ENCODE results near the gene ETV5. TPM values are rescaled to one million over a fixed set of nuclear protein-coding genes. Genes with fewer than 3 reads are reported as not detected.

Gene ETV5
- polyA plus RNA-seq, 1 of the 3 experiments (the other 2 are of a cell fraction) = 20.9 TPM

DNA sequence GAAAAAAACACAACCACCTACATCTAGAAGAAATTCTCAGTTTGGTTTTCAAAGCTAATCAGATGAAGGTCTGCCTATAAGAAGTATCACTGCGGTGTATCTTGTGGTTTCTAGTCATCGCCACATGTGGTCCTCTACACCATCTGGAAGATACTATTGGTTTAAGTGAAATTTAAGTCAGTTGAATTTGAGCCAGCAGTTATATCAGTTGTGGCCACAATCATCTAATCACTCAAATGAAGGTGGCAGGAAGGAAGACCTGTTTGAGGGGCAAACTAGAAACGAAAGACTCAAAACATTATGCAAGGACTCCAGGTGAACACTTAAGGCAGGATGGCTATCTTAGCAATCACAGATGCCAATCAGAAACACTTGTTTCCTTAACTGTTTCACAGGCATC lies 48.7 kb downstream of the ETV5 start (continued):
- no peak for TF ChIP-seq FOXM1 (IDR thresholded peaks at IDR 0.05; ENCODE audit: low read depth)
- no peak for TF ChIP-seq NRF1 (IDR thresholded peaks at IDR 0.05; ENCODE audit: low read depth, low read length)

DNA sequence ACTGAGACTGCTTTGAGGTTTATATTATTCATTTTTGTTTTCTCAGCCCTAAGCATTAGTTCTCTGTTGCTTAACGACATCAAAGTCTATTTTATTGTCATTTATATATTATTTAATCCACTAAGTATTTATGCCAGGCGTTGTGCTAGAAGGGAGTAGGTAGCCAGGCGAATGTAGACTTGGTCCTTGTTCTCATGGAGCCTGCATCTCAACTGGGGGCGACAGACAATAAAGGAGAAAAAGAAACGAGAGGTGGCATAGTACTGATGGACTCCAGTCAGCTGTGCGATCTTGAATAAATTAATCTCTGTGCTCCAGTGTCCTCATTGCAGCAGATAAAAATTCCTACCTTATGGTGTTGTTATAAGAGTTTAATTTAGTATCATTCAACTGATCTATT lies 49.7 kb downstream of the ETV5 start:
- no peak for DNase-seq
- H3K4me3 ChIP-seq (ENCODE audit: low read depth in 2 of 2, low read length in 1 of 2) = no peak overlapping the region
- 95% methylated on average over 6 of the region's 6 CpGs for WGBS (ENCODE audit: low lambda C conversion rate)
- no peaks in the 10 kb centered on the region for H3K79me2 ChIP-seq (ENCODE audit: insufficient read depth)
- no peak for TF ChIP-seq TAF1 (IDR thresholded peaks at IDR 0.05; ENCODE audit: borderline replicate concordance, low read depth, low read length)
- TF ChIP-seq RAD21 (IDR thresholded peaks at IDR 0.05; ENCODE audit: low read length) = no peak
- TF ChIP-seq, protein P1, sequence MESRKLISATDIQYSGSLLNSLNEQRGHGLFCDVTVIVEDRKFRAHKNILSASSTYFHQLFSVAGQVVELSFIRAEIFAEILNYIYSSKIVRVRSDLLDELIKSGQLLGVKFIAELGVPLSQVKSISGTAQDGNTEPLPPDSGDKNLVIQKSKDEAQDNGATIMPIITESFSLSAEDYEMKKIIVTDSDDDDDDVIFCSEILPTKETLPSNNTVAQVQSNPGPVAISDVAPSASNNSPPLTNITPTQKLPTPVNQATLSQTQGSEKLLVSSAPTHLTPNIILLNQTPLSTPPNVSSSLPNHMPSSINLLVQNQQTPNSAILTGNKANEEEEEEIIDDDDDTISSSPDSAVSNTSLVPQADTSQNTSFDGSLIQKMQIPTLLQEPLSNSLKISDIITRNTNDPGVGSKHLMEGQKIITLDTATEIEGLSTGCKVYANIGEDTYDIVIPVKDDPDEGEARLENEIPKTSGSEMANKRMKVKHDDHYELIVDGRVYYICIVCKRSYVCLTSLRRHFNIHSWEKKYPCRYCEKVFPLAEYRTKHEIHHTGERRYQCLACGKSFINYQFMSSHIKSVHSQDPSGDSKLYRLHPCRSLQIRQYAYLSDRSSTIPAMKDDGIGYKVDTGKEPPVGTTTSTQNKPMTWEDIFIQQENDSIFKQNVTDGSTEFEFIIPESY (IDR thresholded peaks at IDR 0.05; ENCODE audit: borderline replicate concordance, low read depth) = no peak
- no peak for TF ChIP-seq ELF1 (IDR thresholded peaks at IDR 0.05)
- H3K27ac ChIP-seq (ENCODE audit: low read depth in 2 of 2, low read length in 1 of 2) = no peak overlapping the region
- H3K4me1 ChIP-seq (ENCODE audit: control insufficient read depth in 1 of 2, insufficient read depth in 2 of 2, low read depth in 1 of 2, low read length in 1 of 2) = peaks cover 0 to 12% of the 10 kb centered on the region in 2 experiments; a peak in 1 of 4 replicates
- no peaks in the 10 kb centered on the region for H3F3A ChIP-seq (replicated peaks; ENCODE audit: insufficient read depth)
- H4K20me1 ChIP-seq (ENCODE audit: insufficient read depth) = no peaks in the 10 kb centered on the region
- H3K27me3 ChIP-seq (ENCODE audit: insufficient read depth) = no peaks in the 10 kb centered on the region
- no peak overlapping the region for H2AFZ ChIP-seq (ENCODE audit: low read depth)
- no peak overlapping the region for H3K9ac ChIP-seq
- H3K36me3 ChIP-seq (replicated peaks in 1 of 2; ENCODE audit: control insufficient read depth in 1 of 2, insufficient read depth in 2 of 2, low read length in 1 of 2) = peaks cover 30 to 74% of the 10 kb centered on the region in 2 experiments
- ChIA-PET POLR2A (no interaction called here), CTCF (no interaction called here)
- no peaks in the 10 kb centered on the region for H3K9me3 ChIP-seq
- H3K9me2 ChIP-seq = no peaks in the 10 kb centered on the region
- no peak overlapping the region for H3K4me2 ChIP-seq

DNA sequence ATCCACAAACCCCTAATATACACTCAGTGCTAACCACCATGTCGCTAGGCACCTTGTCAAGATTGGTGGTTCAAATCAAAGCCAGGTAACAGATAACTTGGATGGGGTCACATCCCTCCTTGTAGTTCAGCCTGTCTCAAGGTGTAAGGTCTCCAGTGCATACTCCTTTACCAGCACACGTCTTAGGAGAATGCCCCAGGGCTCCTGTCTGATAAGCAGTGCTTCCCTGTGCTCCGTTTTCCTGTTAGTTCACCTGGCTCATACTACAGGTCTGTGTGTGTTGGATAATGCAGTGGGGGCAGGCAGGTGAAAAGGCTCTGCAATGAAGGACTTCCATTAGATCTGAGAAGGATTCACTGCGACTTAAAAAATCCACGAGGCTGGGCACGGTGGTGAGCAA lies 50.7 kb downstream of the ETV5 start:
- Histone ChIP-seq H3F3A (replicated peaks; ENCODE audit: insufficient read depth) (no peaks in the 10 kb centered on the region), H3K9ac (no peak overlapping the region), H3K4me1 (ENCODE audit: control insufficient read depth in 1 of 2, insufficient read depth in 2 of 2, low read depth in 1 of 2, low read length in 1 of 2) (peaks cover 0 to 15% of the 10 kb centered on the region in 2 experiments; a peak in 1 of 4 replicates), H4K20me1 (ENCODE audit: insufficient read depth) (no peaks in the 10 kb centered on the region), H3K79me2 (ENCODE audit: insufficient read depth) (no peaks in the 10 kb centered on the region), H3K27me3 (ENCODE audit: insufficient read depth) (no peaks in the 10 kb centered on the region), H3K4me2 (no peak overlapping the region), H3K9me2 (no peaks in the 10 kb centered on the region), H3K4me3 (ENCODE audit: low read depth in 2 of 2, low read length in 1 of 2) (no peak overlapping the region), H3K27ac (ENCODE audit: low read depth in 2 of 2, low read length in 1 of 2) (no peak overlapping the region), H2AFZ (ENCODE audit: low read depth) (no peak overlapping the region), H3K36me3 (replicated peaks in 1 of 2; ENCODE audit: control insufficient read depth in 1 of 2, insufficient read depth in 2 of 2, low read length in 1 of 2) (peaks cover 28 to 78% of the 10 kb centered on the region in 2 experiments), H3K9me3 (no peaks in the 10 kb centered on the region)
- CTCF ChIA-PET = no interaction called here
- TF ChIP-seq NFIC (IDR thresholded peaks at IDR 0.05; ENCODE audit: borderline replicate concordance) = no peak
- TF ChIP-seq SMC3 (IDR thresholded peaks at IDR 0.05; ENCODE audit: low read depth, low read length) = no peak
- TF ChIP-seq MEF2A (IDR thresholded peaks at IDR 0.05; ENCODE audit: borderline replicate concordance, low read depth) = no peak
- TF ChIP-seq, protein P2, sequence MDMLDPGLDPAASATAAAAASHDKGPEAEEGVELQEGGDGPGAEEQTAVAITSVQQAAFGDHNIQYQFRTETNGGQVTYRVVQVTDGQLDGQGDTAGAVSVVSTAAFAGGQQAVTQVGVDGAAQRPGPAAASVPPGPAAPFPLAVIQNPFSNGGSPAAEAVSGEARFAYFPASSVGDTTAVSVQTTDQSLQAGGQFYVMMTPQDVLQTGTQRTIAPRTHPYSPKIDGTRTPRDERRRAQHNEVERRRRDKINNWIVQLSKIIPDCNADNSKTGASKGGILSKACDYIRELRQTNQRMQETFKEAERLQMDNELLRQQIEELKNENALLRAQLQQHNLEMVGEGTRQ (IDR thresholded peaks at IDR 0.05; ENCODE audit: borderline replicate concordance, low read depth, low read length) = no peak
- no peak for TF ChIP-seq TAF1 (IDR thresholded peaks at IDR 0.05; ENCODE audit: borderline replicate concordance, low read depth, low read length)
- no peak for TF ChIP-seq GABPA (IDR thresholded peaks at IDR 0.05; ENCODE audit: low read depth)
- TF ChIP-seq RXRA (IDR thresholded peaks at IDR 0.05; ENCODE audit: borderline replicate concordance, low read depth) = no peak
- no peak for TF ChIP-seq FOXM1 (IDR thresholded peaks at IDR 0.05; ENCODE audit: low read depth)
- no peak for TF ChIP-seq GATA2 (CRISPR knock-in tag; IDR thresholded peaks at IDR 0.05)
- no peak for TF ChIP-seq TEAD4 (IDR thresholded peaks at IDR 0.05; ENCODE audit: borderline replicate concordance, insufficient read depth)
- TF ChIP-seq EZH2phosphoT487 (IDR thresholded peaks at IDR 0.05; ENCODE audit: borderline replicate concordance, low read depth) = no peak
- TF ChIP-seq, protein P3, sequence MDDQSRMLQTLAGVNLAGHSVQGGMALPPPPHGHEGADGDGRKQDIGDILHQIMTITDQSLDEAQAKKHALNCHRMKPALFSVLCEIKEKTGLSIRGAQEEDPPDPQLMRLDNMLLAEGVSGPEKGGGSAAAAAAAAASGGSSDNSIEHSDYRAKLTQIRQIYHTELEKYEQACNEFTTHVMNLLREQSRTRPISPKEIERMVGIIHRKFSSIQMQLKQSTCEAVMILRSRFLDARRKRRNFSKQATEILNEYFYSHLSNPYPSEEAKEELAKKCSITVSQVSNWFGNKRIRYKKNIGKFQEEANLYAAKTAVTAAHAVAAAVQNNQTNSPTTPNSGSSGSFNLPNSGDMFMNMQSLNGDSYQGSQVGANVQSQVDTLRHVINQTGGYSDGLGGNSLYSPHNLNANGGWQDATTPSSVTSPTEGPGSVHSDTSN (IDR thresholded peaks at IDR 0.05) = no peak
- no peak for TF ChIP-seq JUND (IDR thresholded peaks at IDR 0.05)
- TF ChIP-seq, protein P4, sequence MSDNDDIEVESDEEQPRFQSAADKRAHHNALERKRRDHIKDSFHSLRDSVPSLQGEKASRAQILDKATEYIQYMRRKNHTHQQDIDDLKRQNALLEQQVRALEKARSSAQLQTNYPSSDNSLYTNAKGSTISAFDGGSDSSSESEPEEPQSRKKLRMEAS (IDR thresholded peaks at IDR 0.05; ENCODE audit: low read depth) = no peak
- TF ChIP-seq NRF1 (IDR thresholded peaks at IDR 0.05; ENCODE audit: low read depth, low read length) = no peak
- no peak for TF ChIP-seq TCF12 (IDR thresholded peaks at IDR 0.05)
- TF ChIP-seq RAD21 (IDR thresholded peaks at IDR 0.05; ENCODE audit: low read length) = no peak
- DNase-seq = no peak
- POLR2A ChIA-PET = no interaction called here
- 95% methylated on average over 6 of the region's 6 CpGs for WGBS (ENCODE audit: low lambda C conversion rate)
